ENCODE measurements around the gene COG4.
A peak's percentile ranks its signal among the peaks of the same experiment; 100 is the strongest.
"Not testable (repeated sequence)": the region's sequence is repeated elsewhere in the genome, so short reads cannot be mapped to it uniquely, and the experiment has no call there.

Gene COG4

DNA sequence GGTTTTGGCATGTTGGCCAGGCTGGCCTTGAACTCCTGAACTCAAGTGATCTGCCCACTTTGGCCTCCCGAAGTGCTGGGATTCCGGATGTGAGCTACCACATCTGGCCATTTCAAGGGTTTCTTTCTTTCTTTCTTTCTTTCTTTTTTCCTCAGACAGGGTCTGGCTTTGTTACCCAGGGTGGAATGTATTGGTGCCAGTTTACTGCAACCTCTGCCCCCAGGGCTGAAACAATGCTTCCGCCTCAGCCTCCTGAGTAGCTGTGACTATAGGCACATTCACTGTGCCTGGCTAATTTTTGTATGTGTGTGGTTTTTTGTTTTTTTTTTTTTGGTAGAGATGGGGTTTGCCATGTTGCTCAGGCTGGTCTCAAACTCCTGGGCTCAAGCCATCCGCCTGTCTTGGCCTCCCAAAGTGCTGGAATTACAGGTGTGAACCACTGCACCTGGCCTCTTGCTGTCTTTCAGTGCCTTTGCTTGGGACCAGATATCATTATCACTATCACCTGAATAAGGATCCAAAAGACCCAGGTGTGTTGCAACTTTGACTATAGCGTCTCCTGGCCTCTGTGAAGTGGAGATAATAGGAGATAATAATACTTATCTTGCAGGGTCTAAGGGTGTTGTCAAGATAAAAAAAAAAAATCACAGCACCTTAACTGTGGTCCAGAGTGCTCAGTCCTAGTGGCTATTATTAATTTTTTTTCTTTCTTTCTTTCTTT is 65.7 kb downstream of the COG4 start:
- DNase-seq (ENCODE audit: low read depth in 2 of 2): no peak

DNA sequence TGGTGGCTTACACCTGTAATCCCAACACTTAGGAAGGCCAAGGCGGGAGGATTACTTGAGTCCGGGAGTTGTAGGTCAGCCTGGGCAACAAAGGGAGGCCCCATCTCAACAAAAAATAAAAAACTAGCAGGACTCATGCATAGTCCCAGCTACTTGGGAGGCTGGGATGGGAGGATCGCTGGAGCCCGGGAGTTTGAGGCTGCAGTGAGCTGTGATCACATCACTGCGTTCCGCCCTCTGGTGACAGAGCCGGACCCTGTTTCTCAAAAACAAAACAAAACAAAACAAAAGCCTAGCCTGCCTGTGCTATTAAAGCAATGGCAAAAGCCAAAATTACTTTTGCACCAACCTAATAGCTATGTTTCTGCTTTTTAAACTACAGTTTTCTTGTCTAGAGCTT is 67.4 kb downstream of the COG4 start:
- no peak for DNase-seq (ENCODE audit: low read depth in 2 of 2)

DNA sequence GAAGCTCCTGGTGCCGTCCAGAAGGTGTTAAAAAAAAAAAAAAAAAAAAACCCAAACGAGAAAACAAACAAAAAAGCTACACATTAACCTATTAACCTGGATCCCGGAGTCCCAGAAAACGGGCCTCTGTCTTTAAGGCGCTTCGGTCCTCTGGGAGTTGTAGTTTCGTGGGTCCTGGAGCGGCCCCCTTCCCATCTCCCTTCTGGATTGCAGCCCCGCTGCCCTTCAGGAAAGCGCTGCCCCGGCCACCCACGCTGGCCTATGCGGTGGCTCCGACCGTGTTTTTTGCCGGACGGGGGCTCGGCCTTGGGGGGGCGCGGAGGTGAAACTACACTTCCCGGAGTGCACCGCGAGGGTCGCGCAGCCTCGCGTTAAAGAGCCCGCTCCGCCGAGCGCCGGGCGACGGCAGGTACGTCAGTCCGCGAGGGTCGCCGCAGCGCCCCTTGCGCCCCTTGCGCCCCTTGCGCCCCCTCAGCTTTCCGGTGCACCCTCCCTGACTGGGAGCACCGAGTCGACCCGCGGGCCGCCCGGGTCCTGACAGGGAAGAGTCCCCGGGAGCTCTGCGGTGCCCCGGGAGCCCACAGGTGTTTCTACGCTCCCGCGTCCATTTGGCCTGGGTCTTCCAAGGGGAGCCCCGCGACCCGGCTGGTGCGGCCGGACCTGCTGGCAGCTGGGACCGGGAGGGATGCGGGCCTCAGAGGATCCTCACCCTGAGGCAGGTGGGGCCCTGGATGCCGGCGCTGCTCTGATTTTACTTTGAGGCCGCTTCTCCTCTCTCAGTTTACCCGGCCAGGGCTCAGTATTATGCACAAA is 68.9 kb downstream of the COG4 start, which contains the start of gene FCSK:
Gene FCSK, plus strand, starts transcription at position 374 of the 813 bp plus-strand sequence. CDS start 8,596 bp downstream, outside the sequence.
- peak; percentile 32 to 39 for DNase-seq (ENCODE audit: low read depth in 2 of 2)

DNA sequence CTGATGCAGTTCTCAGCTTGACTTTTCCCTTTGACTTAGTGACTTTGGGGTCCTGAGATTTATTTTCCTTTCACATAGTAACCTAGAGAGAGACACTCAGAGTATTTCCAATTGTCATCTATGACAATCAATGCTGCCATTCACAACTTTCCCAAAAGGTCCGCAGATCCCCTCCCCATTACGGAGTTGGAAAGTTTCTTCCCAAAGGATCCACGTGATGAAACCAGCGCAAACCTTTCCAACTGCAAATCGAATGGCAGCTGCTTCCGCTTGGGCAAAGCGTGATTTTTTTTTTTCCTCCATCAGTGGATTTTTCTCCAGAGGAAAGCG is 69.5 kb downstream of the COG4 start:
- DNase-seq (ENCODE audit: low read depth in 2 of 2): no peak

DNA sequence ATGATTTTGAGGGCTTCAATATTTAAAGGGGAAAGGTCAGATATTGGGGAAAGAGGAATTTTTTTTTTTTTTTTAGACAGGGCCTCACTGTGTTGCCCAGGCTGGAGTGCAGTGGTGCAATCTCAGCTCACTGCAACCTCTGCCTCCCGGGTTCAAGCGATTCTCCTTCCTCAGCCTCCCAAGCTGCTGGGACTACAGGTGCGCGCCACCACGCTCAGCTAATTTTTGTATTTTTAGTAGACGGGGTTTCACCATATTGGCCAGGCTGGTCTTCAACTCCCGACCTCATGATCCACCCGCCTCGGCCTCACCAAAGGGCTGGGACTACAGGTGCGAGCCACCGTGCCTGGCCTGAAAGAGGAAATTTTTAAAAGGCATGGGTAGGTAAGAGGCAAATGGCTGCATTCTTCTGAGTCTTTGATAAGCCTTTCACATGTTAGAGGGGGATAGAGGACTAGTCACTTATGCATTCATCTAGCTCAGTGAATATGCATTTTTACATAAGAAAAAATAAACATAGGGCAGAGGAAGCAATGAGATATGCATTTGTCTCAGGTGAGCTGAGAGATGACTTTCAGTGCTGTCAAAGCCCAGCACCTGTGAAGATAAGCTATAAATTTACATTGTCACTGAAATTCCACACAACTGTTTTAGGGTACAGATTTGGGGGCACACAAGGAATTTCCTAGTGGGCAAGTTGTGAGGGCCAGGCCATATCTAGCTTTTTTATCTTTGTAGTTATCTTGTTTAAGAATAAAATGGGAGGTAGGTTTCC is 70.0 kb downstream of the COG4 start:
- no peak for DNase-seq (ENCODE audit: low read depth in 2 of 2)

DNA sequence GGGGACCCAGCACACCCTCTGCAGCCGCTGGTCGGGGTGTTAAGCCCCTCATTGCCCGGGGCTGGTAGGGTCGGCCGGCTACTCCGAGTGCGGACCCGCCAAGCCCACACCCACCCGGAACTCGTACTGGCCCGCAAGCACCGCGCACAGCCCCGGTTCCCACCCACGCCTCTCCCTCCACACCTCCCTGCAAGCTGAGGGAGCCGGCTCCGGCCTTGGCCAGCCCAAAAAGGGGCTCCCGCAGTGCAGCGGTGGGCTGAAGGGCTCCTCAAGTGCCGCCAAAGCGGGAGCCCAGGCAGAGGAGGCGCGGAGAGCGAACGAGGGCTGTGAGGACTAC is 72.4 kb downstream of the COG4 start:
- not testable (repeated sequence) for DNase-seq (ENCODE audit: low read depth in 2 of 2)

DNA sequence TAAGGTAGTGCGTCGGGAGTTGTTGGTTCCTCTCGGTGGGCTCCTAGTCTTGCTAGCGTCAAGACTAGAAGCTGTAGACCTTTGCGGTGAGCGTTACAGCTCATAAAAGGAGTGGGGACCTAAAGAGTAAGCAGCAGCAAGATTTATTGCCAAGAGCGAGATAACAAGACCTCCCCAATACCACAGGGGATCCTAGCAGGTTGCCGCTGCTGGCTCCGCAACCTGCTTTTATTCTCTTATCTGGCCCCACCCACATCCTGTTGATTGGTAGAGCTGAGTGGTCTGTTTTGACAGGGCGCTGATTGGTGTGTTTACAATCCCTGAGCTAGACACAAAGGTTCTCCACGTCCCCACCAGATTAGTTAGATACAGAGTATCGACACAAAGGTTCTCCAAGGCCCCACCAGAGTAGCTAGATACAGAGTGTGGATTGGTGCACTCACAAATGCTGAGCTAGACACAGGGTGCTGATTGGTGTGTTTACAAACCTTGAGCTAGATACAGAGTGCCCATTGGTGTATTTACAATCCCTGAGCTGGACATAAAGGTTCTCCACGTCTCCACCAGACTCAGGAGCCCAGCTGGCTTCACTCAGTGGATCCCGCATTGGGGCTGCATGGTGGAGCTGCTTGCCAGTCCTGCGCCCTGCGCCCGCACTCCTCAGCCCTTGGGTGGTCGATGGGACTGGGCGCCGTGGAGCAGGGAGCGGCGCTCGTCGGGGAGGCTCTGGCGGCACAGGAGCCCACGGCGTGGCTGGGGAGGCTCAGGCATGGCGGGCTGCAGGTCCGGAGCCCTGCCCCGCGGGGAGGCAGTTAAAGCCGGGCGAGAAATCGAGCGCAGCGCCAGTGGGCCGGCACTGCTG is 73.0 kb downstream of the COG4 start:
- not testable (repeated sequence) for DNase-seq (ENCODE audit: low read depth in 2 of 2)

DNA sequence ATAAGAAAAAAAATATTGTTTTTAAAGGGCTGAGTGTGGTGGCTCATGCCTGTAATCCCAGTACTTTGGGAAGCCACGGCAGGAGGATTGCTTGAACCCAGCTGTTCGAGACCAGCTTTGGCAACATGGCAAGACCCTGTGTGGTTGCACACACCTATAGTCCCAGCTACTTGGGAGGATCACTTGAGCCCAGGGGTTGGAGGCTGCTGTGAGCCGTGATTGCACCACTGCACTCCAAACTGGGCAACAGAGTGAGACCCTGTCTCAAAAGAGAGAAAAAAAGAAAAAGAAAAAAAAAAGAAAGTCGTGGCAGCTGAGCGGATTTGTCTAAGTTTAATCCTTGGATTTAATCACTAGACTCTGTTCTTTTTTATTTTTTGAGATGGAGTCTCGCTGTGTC is 75.3 kb downstream of the COG4 start:
- DNase-seq (ENCODE audit: low read depth in 2 of 2): no peak

DNA sequence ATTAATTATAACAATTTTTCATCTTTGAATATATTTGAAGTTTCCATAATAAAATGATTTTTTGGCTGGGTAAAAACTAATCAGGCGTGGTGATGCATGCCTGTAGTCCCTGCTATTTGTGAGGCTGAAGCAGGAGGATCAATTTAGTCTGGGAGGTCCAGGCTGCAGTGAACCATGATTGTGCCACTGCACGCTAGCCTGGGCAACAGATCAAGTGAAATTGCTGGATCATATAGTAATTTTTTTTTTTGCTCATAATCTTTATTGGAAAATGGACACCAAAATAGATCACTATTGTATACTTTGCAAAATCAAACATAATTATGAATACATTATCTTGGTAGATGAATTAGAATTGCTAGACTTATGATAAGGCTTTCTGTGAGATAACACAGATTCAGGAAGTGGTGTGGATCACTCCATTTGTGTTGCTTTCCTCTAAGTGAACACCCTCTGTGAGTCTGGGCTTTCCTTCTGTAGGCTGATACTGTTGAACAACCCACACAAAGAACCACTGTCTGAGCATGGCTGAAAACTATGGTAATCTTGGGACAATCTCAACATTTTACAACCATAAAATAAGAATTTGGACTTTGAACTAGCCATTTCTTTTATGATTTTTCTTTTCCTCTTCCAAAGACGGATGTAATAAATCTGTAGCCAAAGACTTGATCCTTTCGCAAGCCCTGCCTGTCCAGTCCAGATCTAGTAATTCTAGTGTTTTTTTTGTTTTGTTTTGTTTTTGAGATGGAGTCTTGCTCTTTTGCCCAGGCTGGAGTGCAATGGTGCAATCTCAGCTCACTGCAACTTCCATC is 78.9 kb downstream of the COG4 start:
- no peak for DNase-seq (ENCODE audit: low read depth in 2 of 2)

DNA sequence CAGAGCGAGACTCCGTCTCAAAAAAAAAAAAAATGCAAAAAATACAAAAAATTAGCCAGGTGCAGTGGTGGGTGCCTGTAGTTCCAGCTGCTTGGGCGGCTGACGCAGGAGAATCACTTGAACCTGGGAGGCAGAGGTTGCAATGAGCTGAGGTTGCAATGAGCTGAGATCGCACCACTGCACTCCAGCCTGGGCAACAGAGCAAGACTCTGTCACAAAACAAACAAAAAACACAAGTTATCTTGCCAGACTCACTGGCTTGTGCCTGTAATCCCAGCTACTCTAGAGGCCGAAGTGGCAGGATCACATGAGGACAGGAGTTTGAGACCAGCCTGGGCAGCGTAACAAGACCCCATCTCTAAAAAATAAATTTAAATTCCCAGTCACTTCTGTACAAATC is 81.0 kb downstream of the COG4 start:
- no peak for DNase-seq (ENCODE audit: low read depth in 2 of 2)

DNA sequence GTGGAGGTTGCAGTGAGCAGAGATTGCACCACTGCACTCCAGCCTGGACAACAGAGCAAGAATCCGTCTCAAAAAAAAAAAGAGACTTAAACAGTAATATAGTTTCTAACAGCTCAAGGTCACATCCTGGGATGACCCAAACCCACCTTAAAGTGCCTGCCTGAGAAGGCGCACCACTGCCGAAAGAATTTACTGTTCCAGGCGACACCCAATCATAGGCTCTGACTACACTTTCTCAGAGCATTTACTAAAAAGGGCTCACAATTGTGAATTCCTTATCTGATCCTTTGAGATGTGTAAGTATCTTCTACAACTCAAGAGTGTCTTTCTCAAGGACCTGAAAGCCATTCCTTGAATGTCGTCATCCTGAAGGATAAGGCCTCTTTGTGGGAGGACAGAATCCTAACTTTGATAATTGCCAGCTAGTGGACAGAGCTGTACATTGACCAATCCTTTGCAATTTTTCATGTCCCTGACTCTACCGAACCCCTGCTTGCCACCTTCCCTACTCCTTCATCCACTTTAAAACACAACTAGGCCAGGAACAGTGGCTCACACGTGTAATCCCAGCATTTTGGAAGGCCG is 81.9 kb downstream of the COG4 start:
- DNase-seq (ENCODE audit: low read depth in 2 of 2): no peak

DNA sequence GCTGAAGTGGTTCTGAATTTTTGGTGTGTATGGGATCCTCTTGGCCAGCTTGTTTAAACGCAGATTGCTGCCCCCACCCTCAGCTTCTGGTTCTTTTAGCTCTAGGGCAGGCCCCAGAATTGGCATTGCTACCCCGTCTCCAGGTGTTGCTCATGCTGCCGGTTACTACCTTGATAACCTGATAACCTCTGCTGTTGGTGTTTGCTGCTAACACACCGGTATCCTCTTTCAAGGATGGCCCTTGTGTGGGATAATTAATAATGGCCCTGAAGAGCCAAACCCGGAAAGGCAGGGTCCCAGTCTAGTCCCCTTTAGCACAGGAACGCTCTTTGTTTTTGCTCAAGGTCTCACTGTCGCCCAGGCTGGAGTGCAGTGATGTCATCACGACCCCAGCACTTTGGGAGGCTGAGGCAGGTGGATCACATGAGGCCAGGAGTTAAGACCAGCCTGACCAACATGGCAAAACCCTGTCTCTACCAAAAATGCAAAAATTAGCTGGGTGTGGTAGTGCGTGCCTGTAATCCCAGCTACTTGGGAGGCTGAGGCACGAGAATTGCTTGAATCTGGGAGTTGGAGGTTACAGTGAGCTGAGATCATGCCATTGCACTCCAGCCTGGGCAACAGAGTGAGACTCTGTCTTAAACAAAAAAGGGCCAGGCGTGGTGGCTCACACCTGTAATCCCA is 83.2 kb downstream of the COG4 start:
- no peak for DNase-seq (ENCODE audit: low read depth in 2 of 2)

DNA sequence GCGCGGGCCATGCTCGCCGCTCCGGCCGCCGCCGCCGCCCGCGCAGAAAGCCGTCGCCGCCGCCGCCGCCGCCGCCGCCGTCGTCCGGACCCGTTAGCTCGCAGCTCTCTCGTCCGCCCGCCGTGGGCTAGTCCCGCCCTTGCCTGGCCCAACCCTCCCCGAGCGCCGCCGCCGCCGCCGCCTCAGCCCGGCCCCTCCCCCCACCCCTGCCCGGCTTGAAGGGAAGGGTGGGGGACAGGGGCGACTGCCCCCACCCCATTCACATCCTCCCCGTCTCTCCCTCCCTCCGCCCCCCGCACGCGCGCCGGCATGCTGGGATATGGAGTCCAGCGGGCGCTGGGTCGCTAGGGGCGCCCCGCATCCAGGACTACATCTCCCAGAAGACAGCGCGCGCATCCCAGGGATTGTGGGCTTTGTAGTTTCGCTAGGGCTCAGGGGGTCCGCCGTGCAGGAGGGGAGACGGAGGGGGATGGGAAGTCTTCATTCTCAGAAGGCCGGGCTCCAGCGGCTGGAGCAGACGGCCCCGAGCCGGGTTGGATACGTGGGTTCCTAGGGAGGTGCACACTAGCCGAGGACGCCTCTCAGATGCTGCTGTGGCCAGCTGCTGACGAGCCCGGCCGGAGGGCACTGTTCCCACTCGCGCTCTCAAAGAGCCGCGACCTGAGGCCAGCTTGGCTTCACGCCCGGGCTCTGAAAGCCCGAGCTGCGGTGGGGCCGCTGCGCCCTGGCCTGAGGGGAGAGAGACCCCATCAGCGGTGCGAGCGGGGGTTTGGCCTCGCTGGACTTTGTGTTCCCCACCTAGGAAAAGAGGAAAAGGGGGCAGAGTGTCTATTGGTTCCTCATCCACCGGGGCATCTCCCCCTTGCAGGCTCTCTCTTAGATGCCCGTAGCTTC is 84.1 kb downstream of the COG4 start, which contains the start of gene ST3GAL2:
Gene ST3GAL2, minus strand, starts transcription at position 132 of the 894 bp plus-strand sequence. CDS start 40,570 bp downstream, outside the sequence.
- peak; percentile 83 to 88 for DNase-seq (ENCODE audit: low read depth in 2 of 2)

DNA sequence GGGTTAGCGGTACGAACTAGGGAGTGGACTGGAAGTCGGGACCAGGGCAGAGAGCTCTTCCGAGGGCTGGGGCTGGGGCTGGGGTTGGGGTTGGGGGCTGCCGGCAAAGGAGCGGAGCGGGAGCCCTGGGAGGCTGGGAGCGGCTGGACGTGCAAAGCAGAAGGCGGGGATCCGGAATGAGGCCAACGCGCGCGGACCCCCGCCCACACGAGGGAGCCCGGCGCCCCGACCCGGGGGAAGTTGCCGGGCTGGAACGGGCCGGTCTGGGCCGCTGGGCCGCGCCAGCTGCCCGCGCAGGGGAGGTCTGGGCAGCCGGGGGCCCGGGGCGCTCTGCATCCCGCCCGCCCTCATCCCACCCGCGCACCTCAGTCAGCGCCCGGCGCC is 84.8 kb downstream of the COG4 start:
- DNase-seq (ENCODE audit: low read depth in 2 of 2): no peak

DNA sequence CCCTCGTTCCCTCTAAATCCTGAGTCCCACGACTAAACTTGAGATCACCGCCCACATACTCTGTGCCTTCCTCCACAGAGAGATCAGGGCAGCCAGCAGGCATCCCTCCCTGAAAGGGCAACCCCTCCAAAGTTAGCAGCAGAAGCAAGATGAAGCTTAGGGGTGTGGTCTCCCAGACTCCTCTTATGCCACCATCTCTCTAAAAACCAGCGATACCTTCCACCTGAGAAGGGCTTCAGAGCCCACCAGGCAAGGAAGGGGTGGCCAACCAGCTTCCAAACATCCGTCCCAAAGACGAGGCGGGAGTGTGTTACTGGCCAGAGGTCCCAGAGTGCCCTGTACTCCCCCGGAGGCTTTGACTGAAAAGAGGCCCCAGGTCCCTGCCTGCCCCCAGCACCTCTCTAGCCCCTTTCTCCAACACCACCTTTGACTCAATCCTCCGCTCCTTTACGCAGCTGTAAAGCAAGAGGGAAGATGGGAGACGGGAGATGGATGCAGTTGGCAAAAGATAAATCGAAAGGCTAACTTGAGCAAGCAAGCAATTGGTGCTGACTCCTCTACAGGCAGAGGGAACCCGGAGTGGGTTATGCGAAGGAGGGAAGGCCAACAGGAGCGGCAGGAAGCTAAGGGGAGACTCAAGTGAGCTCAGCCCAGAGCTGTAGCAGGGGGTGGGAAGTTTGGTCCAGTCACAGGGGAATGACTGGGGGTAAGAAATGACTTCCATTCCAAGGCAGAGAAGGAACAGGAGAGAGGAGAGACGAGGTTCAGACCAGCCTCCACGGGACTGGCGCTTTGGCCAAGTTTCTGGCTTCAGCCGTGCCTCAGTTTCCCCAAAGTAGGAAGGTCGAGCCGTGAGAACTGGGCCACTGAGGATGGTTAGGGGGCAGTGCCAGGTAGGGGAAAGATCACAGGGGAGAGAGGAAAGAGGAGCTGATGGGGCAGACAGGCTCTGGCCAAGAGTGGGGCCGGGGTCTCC is 85.5 kb downstream of the COG4 start:
- no peak for DNase-seq (ENCODE audit: low read depth in 2 of 2)

DNA sequence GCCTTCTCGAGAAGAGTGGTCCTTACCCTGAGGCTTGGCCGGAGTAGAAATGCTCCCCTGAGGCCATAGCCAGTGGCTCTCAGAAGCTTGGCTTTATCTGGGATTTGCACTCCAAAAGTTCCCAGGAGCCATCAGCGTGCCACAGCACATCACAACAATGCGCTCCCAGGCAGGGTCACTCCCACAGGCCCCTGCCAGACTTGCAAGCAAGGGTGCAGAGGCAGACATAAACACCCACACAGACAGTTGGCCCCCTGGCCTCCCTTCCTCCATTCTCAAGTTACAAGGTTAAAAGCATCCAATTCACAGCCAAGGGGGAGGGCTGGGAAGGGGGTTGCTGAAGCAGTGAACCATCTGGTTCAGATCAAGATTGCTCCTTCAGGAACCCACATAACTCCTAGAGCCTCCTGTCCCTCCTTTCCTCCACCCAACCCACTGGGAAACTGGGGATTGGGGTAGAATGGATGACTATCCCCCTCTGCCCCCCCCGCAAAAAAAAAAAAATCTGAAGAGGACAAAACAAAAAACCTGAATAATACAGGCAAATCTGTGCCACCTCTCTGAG is 86.3 kb downstream of the COG4 start:
- no peak for DNase-seq (ENCODE audit: low read depth in 2 of 2)
